HCT116 (cell line): Measurements from ENCODE around the gene TMEM131. TPM values are rescaled to one million over a fixed set of nuclear protein-coding genes. Genes with fewer than 3 reads are reported as not detected.

Experiments used
- ATAC-seq: fragments of 200-7000 bp; cut with Tn5 transposase; 2 replicates; pipeline ENCODE4 v1.9.1; 2020; ENCODE audit warnings: mild to moderate bottlenecking, moderate library complexity
- BruUV-seq: library from RNA; stranded (reverse); fragments of 400-500 nt; replicated peaks from 2 replicates; lab custom pipeline; 2021; lab: Mats Ljungman, UMichigan
- CTCF ChIA-PET: fragments of 300-600 bp; sonication (Branson Sonifier 250); formaldehyde crosslinking; loops from one replicate; lab custom pipeline; 2021; ENCODE audit warnings: antibody characterized with exemption; lab: Charles Lee
- POLR2A ChIA-PET: fragments of 300-600, 350-600 bp; sonication (Branson Sonifier 250); formaldehyde crosslinking; loops from one replicate; lab custom pipeline; 2021; ENCODE audit warnings: antibody characterized with exemption; lab: Charles Lee
- RAD21 ChIA-PET, 2 experiments: fragments of 300-600 bp; sonication (Branson Sonifier 250); formaldehyde crosslinking; loops; one replicate each; lab custom pipeline; 2023; ENCODE audit warnings: low total read pairs in 2 of 2; ENCODE audit not compliant: uncharacterized antibody in 2 of 2, unreplicated experiment in 2 of 2, low non-redundant PET in 1 of 2; lab: Charles Lee
- DNase-seq: peaks from one replicate; pipeline ENCODE4 v3.0.0-alpha.2; 2010; ENCODE audit warnings: low read depth, low spot score
- H2AFZ ChIP-seq: fragments of 200-600 bp; shearing (Covaris generic), sonication (generic); 2 replicates; pipeline ENCODE4 v1.6.1; 2017; ENCODE audit warnings: low read depth, mixed run types, mixed read lengths, antibody characterized with exemption, low read length; ENCODE audit not compliant: poor library complexity, severe bottlenecking
- H3K27ac ChIP-seq: 2 replicates; pipeline ENCODE4 v1.5.1; 2012; ENCODE audit warnings: low read depth, low read length
- H3K27me3 ChIP-seq: fragments of 200-600 bp; sonication (generic); 2 replicates; pipeline ENCODE4 v1.6.1; 2016; ENCODE audit warnings: mixed run types, low read length, mixed read lengths; ENCODE audit not compliant: insufficient read depth
- H3K36me3 ChIP-seq, 2 experiments: fragments of 200-500 bp in 1 of 2; fragments of 200-600 bp in 1 of 2; sonication (Bioruptor generic) in 1 of 2; sonication (generic) in 1 of 2; 2 replicates each; pipeline versions ENCODE4 v1.5.1 to v1.6.1; 2014 to 2016; ENCODE audit warnings: low read length in 2 of 2, inconsistent platforms in 1 of 2, mixed read lengths in 1 of 2, mixed run types in 1 of 2; ENCODE audit not compliant: insufficient read depth in 2 of 2, control insufficient read depth in 1 of 2
- H3K4me1 ChIP-seq, 2 experiments: fragments of 200-600 bp in 1 of 2; sonication (generic) in 1 of 2; 2 replicates each; pipeline versions ENCODE4 v1.5.1 to v1.6.1; 2012 to 2017; ENCODE audit warnings: low read length in 2 of 2, inconsistent platforms in 1 of 2, mild to moderate bottlenecking in 1 of 2, mixed read lengths in 1 of 2, mixed run types in 1 of 2, moderate library complexity in 1 of 2; ENCODE audit not compliant: insufficient read depth in 2 of 2, control insufficient read depth in 1 of 2
- H3K4me2 ChIP-seq: fragments of 200-600 bp; sonication (generic); 2 replicates; pipeline ENCODE4 v1.6.1; 2017; ENCODE audit warnings: mixed run types, low read length, mixed read lengths
- H3K4me3 ChIP-seq, 2 experiments: fragments of 200-600 bp in 1 of 2; sonication (generic) in 1 of 2; replicated peaks in 1 of 2; 2 replicates each; pipeline ENCODE4 v1.5.1; 2011 to 2016; ENCODE audit warnings: low read length in 2 of 2, control low read depth in 1 of 2, low read depth in 1 of 2, mild to moderate bottlenecking in 1 of 2, mixed read lengths in 1 of 2, mixed run types in 1 of 2
- H3K79me2 ChIP-seq: fragments of 200-600 bp; sonication (generic); 2 replicates; pipeline ENCODE4 v1.6.1; 2017; ENCODE audit warnings: mild to moderate bottlenecking, mixed run types, low read length, moderate library complexity, mixed read lengths; ENCODE audit not compliant: insufficient read depth
- H3K9ac ChIP-seq: fragments of 200-600 bp; sonication (generic); 2 replicates; pipeline ENCODE4 v1.6.1; 2016; ENCODE audit warnings: low read length, mixed read lengths
- H3K9me2 ChIP-seq: fragments of 200-600 bp; sonication (generic), shearing (Covaris generic); 2 replicates; pipeline ENCODE4 v1.6.1; 2017; ENCODE audit warnings: mixed run types, mild to moderate bottlenecking, moderate library complexity; ENCODE audit not compliant: insufficient read depth
- H3K9me3 ChIP-seq, 2 experiments: fragments of 200-500 bp in 1 of 2; fragments of 200-600 bp in 1 of 2; sonication (Bioruptor generic) in 1 of 2; sonication (generic) in 1 of 2; 2 replicates each; pipeline ENCODE4 v1.6.1; 2014 to 2017; ENCODE audit warnings: low read length in 2 of 2, mixed read lengths in 2 of 2, inconsistent platforms in 1 of 2, low read depth in 1 of 2, mild to moderate bottlenecking in 1 of 2, mixed run types in 1 of 2, moderate library complexity in 1 of 2; ENCODE audit not compliant: control insufficient read depth in 1 of 2, insufficient read depth in 1 of 2
- H4K20me1 ChIP-seq: fragments of 200-600 bp; sonication (generic), shearing (Covaris generic); 2 replicates; pipeline ENCODE4 v1.6.1; 2017; ENCODE audit warnings: mixed run types, mild to moderate bottlenecking, moderate library complexity; ENCODE audit not compliant: insufficient read depth
- CEBPB ChIP-seq: IDR thresholded peaks from 2 replicates; pipeline ENCODE4 v1.6.1; 2012; ENCODE audit warnings: low read depth
- ELF1 ChIP-seq: IDR thresholded peaks from 2 replicates; pipeline ENCODE4 v1.6.1; 2012; ENCODE audit warnings: low read depth, borderline replicate concordance
- EZH2 ChIP-seq: fragments of 200-600 bp; sonication (generic); IDR thresholded peaks from 2 replicates; pipeline ENCODE4 v1.6.1; 2017; ENCODE audit warnings: antibody characterized with exemption, mixed run types
- EZH2phosphoT487 ChIP-seq: fragments of 200-600 bp; IDR thresholded peaks from 2 replicates; pipeline ENCODE4 v1.6.1; 2018; ENCODE audit warnings: antibody characterized with exemption, borderline replicate concordance
- FOSL1 ChIP-seq: IDR thresholded peaks from 2 replicates; pipeline ENCODE4 v1.6.1; 2012; ENCODE audit warnings: low read depth
- JUND ChIP-seq: IDR thresholded peaks from 2 replicates; pipeline ENCODE4 v1.6.1; 2012
- POLR2A ChIP-seq: IDR thresholded peaks from 2 replicates; pipeline ENCODE4 v1.7.0; 2011; ENCODE audit warnings: borderline replicate concordance; ENCODE audit not compliant: insufficient read depth, insufficient read length; ENCODE audit errors: extremely low read depth
- POLR2AphosphoS5 ChIP-seq: IDR thresholded peaks from 2 replicates; pipeline ENCODE4 v1.6.1; 2011; ENCODE audit warnings: mild to moderate bottlenecking, low read depth, low read length, moderate library complexity
- SIN3A ChIP-seq: IDR thresholded peaks from 2 replicates; pipeline ENCODE4 v1.6.1; 2012; ENCODE audit warnings: low read depth
- SRF ChIP-seq: IDR thresholded peaks from 2 replicates; pipeline ENCODE4 v1.6.1; 2012; ENCODE audit warnings: low read depth
- YY1 ChIP-seq: IDR thresholded peaks from 2 replicates; pipeline ENCODE4 v1.6.1; 2011; ENCODE audit warnings: low read length, low read depth, moderate library complexity, mild to moderate bottlenecking; ENCODE audit not compliant: insufficient replicate concordance; ENCODE audit errors: extremely low read depth
- ZBTB33 ChIP-seq: IDR thresholded peaks from 2 replicates; pipeline ENCODE4 v1.6.1; 2011; ENCODE audit warnings: mild to moderate bottlenecking, low read length, moderate library complexity; ENCODE audit not compliant: insufficient replicate concordance; ENCODE audit errors: extremely low read depth
- intact Hi-C: fragments of 100-400 bp; cut with micrococcal nuclease; formaldehyde crosslinking; loops from 2 replicates; pipeline ENCODE4 v1.10.0; 2022
- total RNA-seq: library from RNA; stranded (reverse); gene quantifications from one replicate; pipeline ENCODE4 v1.2.1, GENCODE V29; 2021; ENCODE audit not compliant: unreplicated experiment
- TF ChIP-seq, protein P1 (sequence below): IDR thresholded peaks from 2 replicates; pipeline ENCODE4 v1.6.1; 2012; ENCODE audit warnings: low read depth
- TF ChIP-seq, protein P2 (sequence below): IDR thresholded peaks from 2 replicates; pipeline ENCODE4 v1.6.1; 2012

Gene TMEM131
- total RNA-seq, 1 experiment from 2014 or later = 51.5 TPM

GRCh38 chr2:97775074-97775473 lies 220.7 kb downstream of the TMEM131 start:
- DNase-seq = no peak
- no peak overlapping the region for H2AFZ ChIP-seq
- H3K4me2 ChIP-seq = no peak overlapping the region
- TF ChIP-seq YY1 (no peak), FOSL1 (no peak), POLR2A (no peak), CEBPB (no peak), EZH2phosphoT487 (no peak), POLR2AphosphoS5 (no peak), ELF1 (no peak), ZBTB33 (no peak), SRF (no peak), EZH2 (no peak), JUND (no peak), SIN3A (no peak)
- TF ChIP-seq, protein P1, sequence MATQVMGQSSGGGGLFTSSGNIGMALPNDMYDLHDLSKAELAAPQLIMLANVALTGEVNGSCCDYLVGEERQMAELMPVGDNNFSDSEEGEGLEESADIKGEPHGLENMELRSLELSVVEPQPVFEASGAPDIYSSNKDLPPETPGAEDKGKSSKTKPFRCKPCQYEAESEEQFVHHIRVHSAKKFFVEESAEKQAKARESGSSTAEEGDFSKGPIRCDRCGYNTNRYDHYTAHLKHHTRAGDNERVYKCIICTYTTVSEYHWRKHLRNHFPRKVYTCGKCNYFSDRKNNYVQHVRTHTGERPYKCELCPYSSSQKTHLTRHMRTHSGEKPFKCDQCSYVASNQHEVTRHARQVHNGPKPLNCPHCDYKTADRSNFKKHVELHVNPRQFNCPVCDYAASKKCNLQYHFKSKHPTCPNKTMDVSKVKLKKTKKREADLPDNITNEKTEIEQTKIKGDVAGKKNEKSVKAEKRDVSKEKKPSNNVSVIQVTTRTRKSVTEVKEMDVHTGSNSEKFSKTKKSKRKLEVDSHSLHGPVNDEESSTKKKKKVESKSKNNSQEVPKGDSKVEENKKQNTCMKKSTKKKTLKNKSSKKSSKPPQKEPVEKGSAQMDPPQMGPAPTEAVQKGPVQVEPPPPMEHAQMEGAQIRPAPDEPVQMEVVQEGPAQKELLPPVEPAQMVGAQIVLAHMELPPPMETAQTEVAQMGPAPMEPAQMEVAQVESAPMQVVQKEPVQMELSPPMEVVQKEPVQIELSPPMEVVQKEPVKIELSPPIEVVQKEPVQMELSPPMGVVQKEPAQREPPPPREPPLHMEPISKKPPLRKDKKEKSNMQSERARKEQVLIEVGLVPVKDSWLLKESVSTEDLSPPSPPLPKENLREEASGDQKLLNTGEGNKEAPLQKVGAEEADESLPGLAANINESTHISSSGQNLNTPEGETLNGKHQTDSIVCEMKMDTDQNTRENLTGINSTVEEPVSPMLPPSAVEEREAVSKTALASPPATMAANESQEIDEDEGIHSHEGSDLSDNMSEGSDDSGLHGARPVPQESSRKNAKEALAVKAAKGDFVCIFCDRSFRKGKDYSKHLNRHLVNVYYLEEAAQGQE = no peak
- TF ChIP-seq, protein P2, sequence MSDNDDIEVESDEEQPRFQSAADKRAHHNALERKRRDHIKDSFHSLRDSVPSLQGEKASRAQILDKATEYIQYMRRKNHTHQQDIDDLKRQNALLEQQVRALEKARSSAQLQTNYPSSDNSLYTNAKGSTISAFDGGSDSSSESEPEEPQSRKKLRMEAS = no peak
- no TSS peak for BruUV-seq
- ChIA-PET POLR2A (no interaction called here), CTCF (interaction anchor here (0.6 to 1.9 kb wide), 4 partner anchors 11 to 610 kb away, joined by 3 to 4 read pairs (median 4); no protein-coding TSS in a partner anchor), RAD21 (interaction anchor here in 1 of 2 experiments (1.1 kb wide), 1 partner anchor 494 kb away, joined by 3 read pairs; no protein-coding TSS in a partner anchor)
- no peaks in the 10 kb centered on the region for H3K4me1 ChIP-seq
- H3K9me2 ChIP-seq = no peaks in the 10 kb centered on the region
- no peak overlapping the region for H3K4me3 ChIP-seq
- H3K27ac ChIP-seq = no peak overlapping the region
- H3K27me3 ChIP-seq = no peaks in the 10 kb centered on the region
- peaks cover 0 to 3% of the 10 kb centered on the region in 2 experiments; a peak in 2 of 4 replicates for H3K36me3 ChIP-seq
- intact Hi-C loops = loop anchor here (10.0 kb wide), 1 partner anchor 610 kb away; no protein-coding TSS in a partner anchor
- ATAC-seq = no peak
- H3K9me3 ChIP-seq = no peaks in the 10 kb centered on the region
- H4K20me1 ChIP-seq = no peaks in the 10 kb centered on the region
- no peaks in the 10 kb centered on the region for H3K79me2 ChIP-seq
- H3K9ac ChIP-seq = no peak overlapping the region
